Urinary bladder (tissue), 4 donors: ENCODE data around the gene ERICH3. TPM values are rescaled to one million over a fixed set of nuclear protein-coding genes. Genes with fewer than 3 reads are reported as not detected.

Experiments
- DNase-seq: peaks from one replicate; pipeline ENCODE4 v3.0.0-alpha.2; 2015; ENCODE audit errors: extremely low spot score
- H3K27ac ChIP-seq: one replicate; pipeline ENCODE4 v1.5.1; 2013; ENCODE audit warnings: low read depth, mild to moderate bottlenecking, moderate library complexity
- H3K36me3 ChIP-seq: one replicate; pipeline ENCODE4 v1.6.1; 2013; ENCODE audit warnings: mild to moderate bottlenecking, moderate library complexity; ENCODE audit not compliant: insufficient read depth
- H3K4me1 ChIP-seq: one replicate; pipeline ENCODE4 v1.6.1; 2013; ENCODE audit warnings: mild to moderate bottlenecking, moderate library complexity; ENCODE audit not compliant: insufficient read depth
- H3K4me3 ChIP-seq: one replicate; pipeline ENCODE4 v1.5.1; 2013; ENCODE audit warnings: low read depth, low read length
- WGBS: extraction: QIAGEN DNeasy Blood & Tissue Kit; methylation state at CpG from one replicate; pipeline ENCODE4 v1.1.7; 2013; 5-methylcytosine and 5-hydroxymethylcytosine counted together
- polyA plus RNA-seq: library from polyadenylated mRNA; stranded (reverse); fragments of 200-250 nt; gene quantifications from one replicate; pipeline ENCODE4 v1.2.3, GENCODE V29; 2013
- total RNA-seq: library from RNA; depleted of rRNA; stranded (reverse); fragments of >200 nt; gene quantifications from one replicate; pipeline ENCODE4 v1.2.3, GENCODE V29; 2014
- donor health status: healthy with polysubstance abuse.
- donor health status: healthy.

Gene ERICH3
- total and polyA plus RNA-seq, 2 donors = 0.11 to 0.79 TPM

DNA sequence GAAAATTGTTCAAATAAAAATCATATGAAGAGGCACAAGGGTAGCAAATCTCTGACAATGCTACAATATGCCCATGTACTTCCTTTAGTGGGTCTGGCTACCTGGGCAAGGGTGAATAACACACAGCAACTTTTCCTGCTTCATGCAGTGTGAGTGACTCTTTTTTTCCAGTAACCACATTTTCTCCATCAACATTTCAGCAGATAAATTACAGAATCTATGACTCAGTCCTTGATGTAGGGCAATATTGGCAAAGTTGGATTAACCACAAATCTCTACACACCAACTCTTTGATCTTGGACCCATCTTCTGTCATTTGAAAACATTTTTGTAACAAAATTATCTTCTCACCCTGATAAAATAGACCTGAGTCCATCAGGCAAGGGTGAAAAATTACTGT, 31.7 kb downstream of the ERICH3 start:
- Histone ChIP-seq H3K36me3 (no peaks in the 10 kb centered on the region), H3K27ac (no peak overlapping the region), H3K4me3 (no peak overlapping the region), H3K4me1 (no peaks in the 10 kb centered on the region)
- no peak for DNase-seq

DNA sequence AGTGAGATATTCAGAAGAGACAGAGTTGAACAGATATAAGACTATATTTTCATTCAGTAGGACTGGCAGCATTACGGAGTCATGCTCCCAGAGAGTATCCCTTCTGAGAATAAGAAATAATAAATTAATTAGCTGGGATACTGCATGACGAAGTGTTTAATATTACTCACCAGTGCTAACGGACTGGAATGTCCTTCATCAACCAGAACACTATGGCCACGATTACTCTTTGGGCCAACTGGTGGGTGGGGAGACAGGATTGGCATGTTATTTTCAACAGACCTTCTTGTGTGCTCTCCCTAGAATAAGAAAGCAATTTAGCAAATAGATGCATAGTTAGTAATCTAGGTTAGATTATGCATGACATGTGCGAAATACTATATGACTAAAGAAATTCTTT, 32.4 kb downstream of the ERICH3 start:
- no peaks in the 10 kb centered on the region for H3K4me1 ChIP-seq
- 91% methylated on average over 5 of the region's 5 CpGs for WGBS
- no peak for DNase-seq
- H3K4me3 ChIP-seq = no peak overlapping the region
- H3K36me3 ChIP-seq = no peaks in the 10 kb centered on the region
- H3K27ac ChIP-seq = no peak overlapping the region

DNA sequence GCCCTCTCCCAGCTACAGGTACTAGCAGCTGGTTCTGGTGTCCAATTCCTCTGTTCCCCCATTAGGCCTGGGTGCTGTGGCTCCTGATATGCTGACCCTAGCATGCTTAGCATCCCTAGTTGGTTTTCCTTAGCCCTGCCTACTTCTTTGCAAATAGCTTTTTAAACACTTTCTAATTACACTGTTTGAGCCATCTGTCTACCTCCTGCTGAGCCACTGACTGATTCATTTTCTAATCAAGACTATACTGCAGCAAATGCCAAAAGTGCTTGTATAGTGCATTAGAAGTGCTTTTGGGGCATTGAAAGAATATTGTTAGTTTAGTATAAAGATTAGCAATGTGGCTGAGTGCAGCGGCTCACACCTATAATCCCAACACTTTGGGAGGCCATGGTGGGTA, 36.3 kb downstream of the ERICH3 start:
- Histone ChIP-seq H3K4me3 (no peak overlapping the region), H3K4me1 (no peaks in the 10 kb centered on the region), H3K27ac (no peak overlapping the region), H3K36me3 (no peaks in the 10 kb centered on the region)
- 98% methylated on average over 1 of the region's 1 CpG for WGBS
- no peak for DNase-seq

DNA sequence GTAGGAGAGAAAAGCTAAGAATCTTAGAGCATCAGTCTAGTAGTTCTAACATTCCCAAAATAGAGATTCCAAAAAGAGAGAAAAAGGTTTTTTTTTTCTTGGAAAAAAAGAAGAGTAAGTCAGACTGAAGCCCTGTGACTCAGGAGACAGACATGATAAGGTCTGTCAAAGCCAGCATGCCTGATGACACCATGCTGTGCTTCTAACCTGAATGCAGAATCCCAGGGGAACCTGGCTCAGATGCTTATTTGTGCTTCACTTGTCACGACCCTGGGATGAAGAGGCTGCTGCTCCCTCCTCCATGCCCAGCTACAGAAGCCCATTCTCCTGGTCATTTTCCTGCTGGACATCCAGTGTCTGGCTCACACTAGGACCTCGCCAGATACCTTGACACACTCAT, 44.3 kb downstream of the ERICH3 start:
- Histone ChIP-seq H3K36me3 (no peaks in the 10 kb centered on the region), H3K4me1 (no peaks in the 10 kb centered on the region), H3K4me3 (no peak overlapping the region), H3K27ac (no peak overlapping the region)
- 58% methylated on average over 2 of the region's 2 CpGs for WGBS
- no peak for DNase-seq

DNA sequence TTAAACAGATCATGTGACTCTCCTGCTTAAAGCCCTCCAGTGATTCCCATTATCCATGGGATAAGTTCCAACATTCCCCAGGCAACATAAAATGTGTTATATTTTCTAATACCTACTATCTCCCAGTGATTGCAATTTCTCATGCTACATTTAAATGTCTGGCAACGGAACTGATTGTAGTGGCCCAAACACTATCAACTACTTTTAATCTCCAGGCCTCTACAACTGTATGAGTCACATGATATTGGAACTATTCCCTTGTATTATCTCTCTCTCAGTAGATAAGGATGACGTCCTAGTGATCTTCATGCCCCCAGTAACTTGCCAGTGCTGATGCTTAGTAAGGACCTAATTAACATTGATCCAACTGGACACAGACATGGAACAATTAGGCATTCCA, 49.9 kb downstream of the ERICH3 start:
- H3K27ac ChIP-seq = no peak overlapping the region
- H3K4me1 ChIP-seq = no peaks in the 10 kb centered on the region
- no peak overlapping the region for H3K4me3 ChIP-seq
- DNase-seq = no peak
- 49% methylated on average over 2 of the region's 2 CpGs for WGBS
- no peaks in the 10 kb centered on the region for H3K36me3 ChIP-seq

DNA sequence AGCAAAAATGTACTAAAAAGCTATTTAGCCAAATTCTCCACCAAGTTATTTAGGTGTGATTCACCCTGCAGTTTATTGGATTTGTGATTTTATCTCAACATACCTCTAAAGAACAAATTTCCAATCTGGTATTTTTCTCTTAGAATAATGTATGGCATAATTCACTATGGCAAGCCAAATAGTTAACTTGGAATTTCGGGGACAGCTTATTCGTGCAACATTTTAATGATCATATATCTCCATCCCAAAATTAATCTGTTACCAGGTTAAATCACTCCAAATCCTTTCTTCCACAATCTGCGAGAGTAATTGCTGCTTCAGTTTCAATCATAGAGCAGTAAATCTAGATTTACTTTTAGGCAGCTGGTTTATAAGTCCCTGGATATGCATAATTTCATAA, 53.4 kb downstream of the ERICH3 start:
- H3K4me1 ChIP-seq = no peaks in the 10 kb centered on the region
- WGBS = 62% methylated on average over 3 of the region's 3 CpGs
- no peak overlapping the region for H3K27ac ChIP-seq
- DNase-seq = no peak
- H3K36me3 ChIP-seq = no peaks in the 10 kb centered on the region
- no peak overlapping the region for H3K4me3 ChIP-seq

DNA sequence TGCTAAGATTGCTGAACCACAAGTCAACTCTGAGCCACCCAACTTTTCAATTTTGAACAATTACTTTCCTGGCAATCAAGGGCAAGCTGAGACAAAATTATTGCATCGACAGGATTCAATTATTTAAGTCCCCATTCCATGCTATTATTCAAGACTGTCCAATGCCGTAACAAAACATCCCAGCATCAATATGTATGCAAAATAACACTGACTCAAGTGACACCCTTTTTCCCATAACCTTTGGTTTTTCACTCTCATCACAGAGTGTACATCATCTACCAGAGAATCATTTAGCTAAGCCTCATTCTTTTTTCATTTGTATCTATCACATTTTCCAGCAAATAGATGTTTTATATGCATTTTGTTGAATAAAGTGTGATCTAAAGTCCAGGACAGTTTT, 54.6 kb downstream of the ERICH3 start:
- no peak overlapping the region for H3K27ac ChIP-seq
- WGBS = 87% methylated on average over 2 of the region's 2 CpGs
- H3K36me3 ChIP-seq = no peaks in the 10 kb centered on the region
- H3K4me1 ChIP-seq = no peaks in the 10 kb centered on the region
- no peak for DNase-seq
- H3K4me3 ChIP-seq = no peak overlapping the region

DNA sequence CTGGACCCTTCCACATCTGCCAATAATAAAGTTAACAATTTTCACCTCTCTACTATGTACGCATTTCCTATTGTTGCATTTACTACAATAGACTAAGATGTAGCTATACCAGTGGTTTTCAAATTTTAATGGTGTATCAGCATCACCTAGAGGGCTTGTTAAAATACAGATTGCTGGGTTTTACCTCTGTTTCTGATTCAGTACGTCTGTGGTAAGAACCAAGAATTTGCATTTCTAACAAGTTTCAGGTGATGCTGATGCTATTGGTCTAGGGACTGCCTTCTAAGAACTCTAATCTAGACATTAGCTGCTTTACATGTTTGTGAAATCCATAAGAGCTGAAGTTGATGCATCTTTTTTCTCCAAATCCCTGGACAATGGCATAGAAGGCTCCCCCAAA, 59.7 kb downstream of the ERICH3 start:
- Histone ChIP-seq H3K4me3 (no peak overlapping the region), H3K4me1 (no peaks in the 10 kb centered on the region), H3K36me3 (no peaks in the 10 kb centered on the region), H3K27ac (no peak overlapping the region)
- WGBS = 86% methylated on average over 2 of the region's 2 CpGs
- DNase-seq = no peak

DNA sequence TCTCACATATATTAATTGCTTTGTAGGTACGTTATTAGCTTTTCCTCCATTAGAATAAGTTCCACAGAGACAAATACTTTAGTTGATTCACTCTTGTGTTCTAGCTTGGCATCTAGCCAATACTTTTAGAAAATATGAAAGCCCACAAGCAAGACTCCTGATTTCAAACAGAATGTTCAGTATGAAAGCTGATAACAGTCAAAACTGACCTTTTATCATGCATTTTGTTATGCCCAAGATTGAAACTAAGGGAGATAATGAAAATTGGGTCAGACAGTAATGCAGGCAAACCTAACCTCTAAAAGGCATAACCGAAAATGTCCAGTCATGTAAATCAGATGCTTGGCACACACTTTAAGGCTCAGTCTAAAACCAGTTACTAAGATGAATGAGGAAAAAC, 61.7 kb downstream of the ERICH3 start:
- no peaks in the 10 kb centered on the region for H3K36me3 ChIP-seq
- DNase-seq = no peak
- WGBS = 46% methylated on average over 2 of the region's 2 CpGs
- no peak overlapping the region for H3K4me3 ChIP-seq
- no peaks in the 10 kb centered on the region for H3K4me1 ChIP-seq
- H3K27ac ChIP-seq = no peak overlapping the region

DNA sequence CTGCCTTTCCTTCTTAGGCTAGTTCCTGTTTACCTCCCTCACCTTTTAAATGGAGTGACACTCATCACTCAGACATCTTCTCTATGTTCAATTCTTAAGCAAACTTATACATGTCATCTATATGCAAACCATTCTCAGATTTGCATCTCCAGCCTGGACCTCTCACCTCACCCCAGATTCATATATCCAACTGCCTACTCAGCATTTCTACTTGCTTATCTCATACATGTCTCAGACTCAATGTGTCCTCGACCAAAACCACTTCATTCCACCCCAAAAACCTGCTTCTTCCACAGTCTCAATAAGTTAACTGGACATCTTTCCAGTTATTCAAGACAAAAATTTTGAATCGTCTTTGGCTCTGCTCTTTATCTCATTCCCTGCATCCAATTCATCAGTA, 62.6 kb downstream of the ERICH3 start:
- H3K36me3 ChIP-seq = no peaks in the 10 kb centered on the region
- H3K27ac ChIP-seq = no peak overlapping the region
- no peak overlapping the region for H3K4me3 ChIP-seq
- no peak for DNase-seq
- H3K4me1 ChIP-seq = no peaks in the 10 kb centered on the region
- 72% methylated on average over 2 of the region's 2 CpGs for whole genome bisulfite sequencing

DNA sequence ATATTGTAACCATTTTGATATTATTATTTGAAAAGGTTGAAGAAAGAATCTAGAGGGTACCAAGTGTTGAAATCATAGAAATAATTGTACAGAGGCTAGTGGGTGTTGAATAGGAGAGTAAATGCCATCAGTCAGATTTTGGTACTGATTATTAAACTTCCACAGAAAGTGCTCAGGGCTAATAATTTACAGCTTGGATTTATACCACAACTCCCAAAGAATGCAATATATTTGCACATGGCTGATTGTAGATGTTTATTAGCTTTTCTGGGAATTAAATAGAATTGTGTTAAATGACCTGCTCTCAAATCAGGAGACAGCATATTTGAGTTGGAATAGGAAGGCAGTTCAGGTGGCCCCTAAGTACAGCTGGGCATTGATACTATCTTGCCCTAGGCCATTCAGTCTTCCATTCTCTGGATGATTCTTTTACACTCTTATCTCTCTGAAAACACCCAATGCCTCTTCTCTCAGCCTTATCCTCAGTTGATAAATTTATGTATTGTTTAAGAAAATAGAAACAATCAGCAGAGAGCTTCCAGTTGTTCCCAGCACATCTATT, 63.7 kb downstream of the ERICH3 start:
- Histone ChIP-seq H3K36me3 (no peaks in the 10 kb centered on the region), H3K4me1 (no peaks in the 10 kb centered on the region), H3K27ac (no peak overlapping the region), H3K4me3 (no peak overlapping the region)
- DNase-seq = no peak

DNA sequence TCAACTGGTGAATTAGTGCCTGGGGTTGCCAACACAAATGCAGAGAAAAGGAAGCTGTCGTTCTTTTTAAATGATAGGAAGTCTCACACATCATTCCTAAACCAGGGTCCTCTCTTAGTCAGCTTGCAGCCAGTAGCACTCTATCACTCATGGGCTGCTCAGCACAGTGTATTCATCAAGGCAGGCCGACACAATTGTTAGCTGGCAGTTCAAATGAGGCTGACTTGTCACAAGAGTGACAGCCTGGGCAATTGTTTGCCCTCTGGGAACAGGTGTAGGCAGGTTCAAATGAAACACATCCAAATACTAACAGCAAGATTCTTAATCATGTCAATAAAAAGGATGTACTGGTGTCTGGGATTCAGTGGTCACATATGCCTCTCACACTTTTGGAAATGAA, 76.9 kb downstream of the ERICH3 start:
- Histone ChIP-seq H3K36me3 (no peaks in the 10 kb centered on the region), H3K4me3 (no peak overlapping the region), H3K4me1 (no peaks in the 10 kb centered on the region), H3K27ac (no peak overlapping the region)
- WGBS = 74% methylated on average over 2 of the region's 2 CpGs
- no peak for DNase-seq

DNA sequence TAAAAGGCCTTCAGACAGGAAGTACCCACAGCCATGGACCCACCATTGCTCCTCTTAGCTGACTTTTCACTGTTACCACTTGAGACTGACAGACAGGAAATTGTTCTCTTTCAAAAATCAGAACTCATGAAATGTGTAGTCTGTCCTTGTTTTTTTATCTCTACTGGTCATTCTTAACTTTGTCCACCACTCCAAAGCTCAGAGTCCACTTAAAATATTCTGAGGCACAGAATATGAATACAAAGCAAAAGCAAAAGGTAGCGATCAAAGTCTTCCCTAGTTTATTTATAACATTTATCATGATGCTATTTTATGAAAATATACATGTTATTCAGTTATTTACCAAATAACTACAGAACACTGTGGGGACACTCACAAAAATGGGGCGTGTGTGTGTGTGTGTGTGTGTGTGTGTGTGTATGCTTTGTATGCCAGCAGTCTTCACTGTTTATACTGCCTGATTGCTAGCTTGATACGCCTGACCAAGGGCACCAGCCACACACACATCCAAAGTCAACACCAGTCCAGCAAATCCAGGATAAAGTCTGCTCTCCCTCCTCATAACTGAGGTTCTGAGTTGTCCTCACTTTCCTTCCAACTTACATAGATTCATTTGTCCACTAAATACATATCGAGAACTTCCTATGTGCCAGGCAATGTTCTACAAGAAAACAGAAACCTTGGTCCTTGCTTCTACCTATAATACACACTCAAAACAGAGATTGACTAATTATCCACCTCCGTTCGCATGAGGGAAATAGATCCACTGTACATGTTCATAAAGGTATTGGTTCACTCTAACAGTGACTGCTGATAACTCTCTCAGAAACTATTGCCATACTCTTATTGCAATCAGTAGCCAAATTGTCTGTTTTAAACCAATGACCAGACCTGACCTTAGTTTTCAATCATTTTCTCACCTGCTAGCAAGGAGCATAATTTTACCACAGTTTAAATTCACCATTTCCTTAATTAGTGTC, 79.4 kb downstream of the ERICH3 start:
- Histone ChIP-seq H3K4me3 (no peak overlapping the region), H3K4me1 (no peaks in the 10 kb centered on the region), H3K36me3 (no peaks in the 10 kb centered on the region), H3K27ac (no peak overlapping the region)
- no peak for DNase-seq
- WGBS = 86% methylated on average over 6 of the region's 6 CpGs

DNA sequence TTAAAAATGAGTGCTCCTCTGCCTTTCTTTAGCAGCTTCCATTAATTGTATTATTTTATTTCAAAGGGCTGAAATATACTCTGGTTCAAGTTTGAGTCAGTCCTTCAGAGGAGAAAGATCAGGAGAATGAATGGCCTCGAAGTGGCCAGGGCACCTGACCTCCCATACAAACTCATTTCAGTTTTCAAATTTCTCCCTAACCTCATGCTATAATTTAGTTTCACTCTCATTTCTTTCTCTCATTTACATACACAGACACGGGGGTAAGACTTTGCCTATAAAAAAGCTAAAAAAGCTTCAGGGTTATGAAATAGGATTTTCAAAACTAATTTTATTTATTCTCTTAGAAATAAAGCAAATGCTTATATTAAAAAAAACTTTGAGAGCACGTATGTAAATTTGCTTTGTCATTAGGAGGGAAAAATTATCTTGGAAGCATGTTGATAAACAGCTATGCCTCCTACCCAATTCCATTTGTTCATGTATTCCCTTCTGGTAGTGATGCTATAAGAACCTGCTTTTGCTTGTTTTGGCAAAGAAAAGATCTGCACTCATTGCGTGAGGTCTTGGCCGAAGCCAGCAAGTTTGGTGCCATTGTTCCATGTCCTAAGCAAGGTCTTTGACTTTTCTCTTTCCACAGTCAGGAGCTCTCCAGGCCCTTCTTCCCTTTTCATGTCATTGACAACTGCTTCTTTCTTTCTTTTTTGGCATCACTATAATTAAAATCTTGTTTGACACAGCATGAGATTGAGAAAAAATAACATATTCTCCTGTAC, 80.8 kb downstream of the ERICH3 start:
- DNase-seq = no peak
- Histone ChIP-seq H3K4me3 (no peak overlapping the region), H3K27ac (no peak overlapping the region), H3K4me1 (no peaks in the 10 kb centered on the region), H3K36me3 (no peaks in the 10 kb centered on the region)
- 74% methylated on average over 5 of the region's 5 CpGs for WGBS
